B cell (primary cell): ENCODE results near the gene FAHD1.

Source experiments
- EZH2 ChIP-seq: IDR thresholded peaks from 2 replicates; pipeline ENCODE4 v1.6.1; 2012; ENCODE audit warnings: borderline replicate concordance, low read depth, mild to moderate bottlenecking, moderate library complexity, low read length; ENCODE audit not compliant: insufficient read depth, poor library complexity, severe bottlenecking
- TF ChIP-seq, protein P1 (sequence below): fragments of 200-600 bp; IDR thresholded peaks from one replicate; pipeline ENCODE4 v1.8.0; 2022; ENCODE audit warnings: antibody characterized with exemption, mild to moderate bottlenecking

DNA sequence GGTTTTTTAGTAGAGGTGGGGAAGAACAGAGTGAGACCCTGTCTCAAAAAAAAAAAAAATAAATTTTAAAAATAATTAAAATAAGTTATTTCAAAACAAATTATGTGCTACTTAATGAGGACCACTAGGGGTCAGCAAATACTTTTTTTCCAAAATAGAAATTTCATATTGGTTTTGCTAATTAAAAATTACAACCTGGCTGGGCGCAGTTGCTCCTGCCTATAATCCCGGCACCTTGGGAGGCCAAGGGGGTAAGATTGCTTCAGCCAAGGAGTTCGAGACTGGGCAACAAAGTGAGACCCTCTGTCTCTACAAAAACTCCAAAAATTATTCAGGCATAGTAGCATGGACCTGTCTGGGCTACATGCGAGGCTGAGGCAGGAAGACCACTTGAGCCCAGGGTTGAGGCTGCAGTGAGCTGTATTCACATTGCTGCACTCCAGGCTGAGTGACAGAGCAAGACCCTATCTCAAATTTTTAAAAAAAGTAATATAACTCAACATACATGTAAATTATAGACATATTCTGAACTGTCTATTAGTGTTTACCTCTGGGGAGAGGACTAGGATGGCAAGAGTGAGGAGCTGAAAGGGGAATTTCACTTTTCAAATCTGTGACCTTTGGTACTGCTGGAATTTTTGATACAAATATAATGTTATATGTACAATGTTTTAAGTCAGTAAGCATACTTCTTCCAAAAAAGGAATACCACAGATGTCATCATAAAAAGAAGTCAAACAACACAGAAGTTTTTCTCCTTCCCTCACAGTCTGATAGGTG is 36.9 kb downstream of the FAHD1 start:
- TF ChIP-seq, protein P1, sequence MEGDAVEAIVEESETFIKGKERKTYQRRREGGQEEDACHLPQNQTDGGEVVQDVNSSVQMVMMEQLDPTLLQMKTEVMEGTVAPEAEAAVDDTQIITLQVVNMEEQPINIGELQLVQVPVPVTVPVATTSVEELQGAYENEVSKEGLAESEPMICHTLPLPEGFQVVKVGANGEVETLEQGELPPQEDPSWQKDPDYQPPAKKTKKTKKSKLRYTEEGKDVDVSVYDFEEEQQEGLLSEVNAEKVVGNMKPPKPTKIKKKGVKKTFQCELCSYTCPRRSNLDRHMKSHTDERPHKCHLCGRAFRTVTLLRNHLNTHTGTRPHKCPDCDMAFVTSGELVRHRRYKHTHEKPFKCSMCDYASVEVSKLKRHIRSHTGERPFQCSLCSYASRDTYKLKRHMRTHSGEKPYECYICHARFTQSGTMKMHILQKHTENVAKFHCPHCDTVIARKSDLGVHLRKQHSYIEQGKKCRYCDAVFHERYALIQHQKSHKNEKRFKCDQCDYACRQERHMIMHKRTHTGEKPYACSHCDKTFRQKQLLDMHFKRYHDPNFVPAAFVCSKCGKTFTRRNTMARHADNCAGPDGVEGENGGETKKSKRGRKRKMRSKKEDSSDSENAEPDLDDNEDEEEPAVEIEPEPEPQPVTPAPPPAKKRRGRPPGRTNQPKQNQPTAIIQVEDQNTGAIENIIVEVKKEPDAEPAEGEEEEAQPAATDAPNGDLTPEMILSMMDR = peak; percentile 82
- TF ChIP-seq EZH2 = no peak
